Stimulated activated CD8-positive, alpha-beta memory T cell treated with anti-CD3 and anti-CD28 coated beads, Interleukin-4, amount 100 ng/mL, for 1 hour (primary cell): ENCODE results near the gene GPR137B.
"Not testable (repeated sequence)": the region's sequence is repeated elsewhere in the genome, so short reads cannot be mapped to it uniquely, and the experiment has no call there.

Source experiments
- DNase-seq, 2 donors: peaks; one replicate each; pipeline ENCODE4 v3.0.0-alpha.2; 2020; ENCODE audit warnings: low read depth in 2 of 2, low spot score in 1 of 2

The GPR137B gene

DNA sequence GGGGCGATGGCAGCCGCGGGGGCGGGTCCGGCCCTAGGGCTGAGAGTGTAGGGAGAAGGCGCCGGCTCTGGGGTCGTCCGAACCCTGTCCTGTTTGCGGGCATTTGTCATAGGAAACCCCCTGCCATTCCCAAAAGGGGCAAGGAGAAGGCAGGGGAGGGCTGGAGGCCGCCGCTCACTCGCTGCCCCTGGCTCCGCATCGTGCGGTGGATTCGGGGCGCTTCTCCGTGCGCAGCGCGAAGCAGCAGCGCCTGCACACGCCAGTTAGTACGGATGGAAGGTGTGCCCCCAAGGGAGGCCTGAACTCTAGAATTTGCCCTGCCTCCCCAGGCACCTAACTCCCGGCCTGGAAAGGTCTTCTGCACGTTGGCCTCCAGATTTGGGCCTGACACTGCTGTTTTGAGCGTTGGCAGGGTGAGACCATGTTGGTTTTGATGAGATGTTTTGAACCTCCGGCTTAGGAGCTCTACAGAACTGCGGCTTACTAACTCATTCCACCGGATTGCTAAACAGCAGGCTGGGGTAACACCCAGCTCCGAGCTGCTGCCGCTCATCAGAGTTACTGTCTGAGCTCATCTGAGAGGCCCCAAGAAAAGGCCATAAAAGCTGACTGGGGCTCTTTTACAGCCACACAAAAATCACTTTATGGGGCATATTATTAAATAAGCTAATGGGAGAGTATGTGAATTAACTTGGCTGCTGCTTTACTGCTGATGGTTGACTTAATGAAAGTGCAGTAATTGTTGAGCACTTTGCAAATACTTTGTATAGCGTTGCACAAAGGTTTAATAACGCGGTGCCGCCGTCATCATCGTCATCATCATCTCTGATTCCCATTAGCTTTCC, 987 bp downstream of the GPR137B start:
- no peak for DNase-seq

DNA sequence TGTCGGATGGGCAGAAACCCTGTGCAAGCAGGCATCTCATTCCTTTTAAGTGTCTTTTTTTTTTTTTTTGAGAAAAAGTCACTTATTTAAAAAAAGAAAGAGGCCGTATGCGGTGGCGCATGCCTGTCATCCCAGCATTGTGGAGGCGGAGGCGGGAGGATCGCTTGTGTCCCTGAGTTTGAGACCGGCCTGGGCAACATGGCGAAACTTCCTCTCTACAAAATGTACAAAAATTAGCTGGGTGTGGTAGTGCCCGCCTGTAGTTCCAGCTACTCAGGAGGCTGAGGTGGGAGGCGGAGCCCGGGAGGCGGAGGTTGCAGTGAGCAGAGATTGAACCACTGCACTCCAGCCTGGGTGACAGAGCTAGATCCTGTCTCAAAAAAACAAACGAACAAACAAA, 1.7 kb downstream of the GPR137B start:
- no peak for DNase-seq

GRCh38 chr1:236144446-236145150, 2.3 kb downstream of the GPR137B start:
- DNase-seq, result no peak

DNA sequence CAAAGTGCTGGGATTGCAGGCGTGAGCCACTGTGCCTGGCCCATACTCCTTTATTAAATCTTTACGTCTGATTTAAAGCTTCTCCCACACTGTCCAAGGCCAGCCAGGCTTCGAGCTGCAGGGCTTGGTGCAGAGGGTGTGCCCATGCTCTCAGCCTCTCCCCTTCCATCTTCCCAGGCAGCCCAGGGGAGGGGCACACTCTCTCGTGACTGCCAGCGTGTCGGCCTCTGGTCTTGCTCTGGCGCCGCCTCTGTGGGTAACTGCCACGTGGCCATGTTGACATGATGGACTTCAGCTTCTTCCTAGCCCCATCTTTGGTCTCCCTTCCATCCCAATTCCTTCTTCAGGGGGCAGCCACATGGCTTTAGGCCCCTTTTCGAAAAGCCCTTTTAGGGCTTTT, 4.7 kb downstream of the GPR137B start:
- DNase-seq, result no peak

DNA sequence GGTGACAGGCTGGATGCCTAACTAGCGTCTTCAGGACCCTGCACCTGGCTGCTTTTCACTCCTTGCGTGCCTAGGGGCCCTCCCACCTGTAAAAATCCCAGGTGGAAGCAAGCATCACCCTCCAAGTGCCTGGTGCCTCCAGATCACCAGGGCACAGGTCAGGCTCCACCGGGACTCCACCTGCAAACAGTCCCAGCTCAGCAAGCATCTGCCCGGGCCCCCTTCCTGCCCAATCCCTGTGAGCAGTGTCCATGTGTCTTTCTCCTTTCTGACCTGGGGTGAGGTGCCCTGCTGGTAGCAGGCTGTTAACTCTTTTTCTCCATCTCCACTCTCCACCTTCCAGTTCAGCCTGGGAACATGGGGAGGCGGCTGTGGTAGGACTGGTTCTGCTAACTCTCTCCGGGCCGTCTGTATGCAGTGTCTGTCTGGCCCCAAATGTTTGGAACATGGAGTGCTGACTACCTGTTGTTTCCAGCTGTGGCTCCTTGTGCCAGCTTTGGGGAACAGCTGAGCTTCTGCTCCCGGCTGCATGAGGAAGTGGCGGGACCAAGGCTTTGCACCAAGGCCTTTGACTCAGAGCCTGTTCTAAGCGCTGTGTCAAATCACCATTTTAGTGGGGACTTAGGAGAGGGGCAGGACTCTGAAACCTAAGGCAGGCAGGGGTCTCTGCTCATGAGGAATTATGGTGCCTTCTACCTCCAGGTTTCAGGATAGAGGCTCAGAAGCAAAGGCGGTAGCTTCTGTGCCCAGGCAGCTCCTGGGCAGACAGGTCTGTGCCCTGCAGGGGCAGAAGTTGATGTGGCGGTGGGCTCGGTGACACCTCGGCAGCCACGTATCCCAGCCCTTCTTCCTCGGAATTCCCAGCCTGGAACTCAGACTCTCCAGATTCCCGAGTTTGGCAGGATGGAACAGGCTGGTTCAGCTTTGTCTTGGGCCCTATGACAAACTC, 5.5 kb downstream of the GPR137B start:
- no peak for DNase-seq

GRCh38 chr1:236148470-236148845, 6.1 kb downstream of the GPR137B start:
- no peak for DNase-seq

GRCh38 chr1:236149003-236149595, 6.8 kb downstream of the GPR137B start:
- DNase-seq, result no peak

DNA sequence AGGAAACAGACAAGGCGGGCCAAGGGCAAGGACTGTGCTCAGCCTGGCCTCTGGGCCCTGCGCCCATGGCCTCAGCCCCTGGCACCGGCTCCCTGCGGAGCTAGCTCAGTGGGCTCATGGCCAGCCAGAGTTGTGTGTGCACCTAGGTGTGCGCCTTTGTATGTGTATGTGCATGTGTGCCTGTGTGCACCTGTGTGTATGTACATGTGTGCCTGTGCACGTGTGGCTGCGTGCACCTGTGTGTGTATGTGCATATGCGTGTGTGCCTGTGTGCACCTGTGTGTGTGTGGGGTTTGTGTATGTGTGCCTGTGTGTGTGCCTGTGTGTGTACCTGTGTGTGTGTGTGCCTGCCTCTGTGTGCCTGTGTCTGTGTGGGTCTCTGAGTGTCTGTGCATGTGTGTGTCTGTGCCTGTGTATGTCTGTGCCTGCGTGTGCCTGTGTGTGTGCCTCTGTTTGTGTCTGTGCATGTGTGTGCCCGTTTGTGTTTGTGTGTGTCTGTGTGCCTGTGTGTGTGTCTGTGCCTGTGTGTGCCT, 7.4 kb downstream of the GPR137B start:
- no peak for DNase-seq

DNA sequence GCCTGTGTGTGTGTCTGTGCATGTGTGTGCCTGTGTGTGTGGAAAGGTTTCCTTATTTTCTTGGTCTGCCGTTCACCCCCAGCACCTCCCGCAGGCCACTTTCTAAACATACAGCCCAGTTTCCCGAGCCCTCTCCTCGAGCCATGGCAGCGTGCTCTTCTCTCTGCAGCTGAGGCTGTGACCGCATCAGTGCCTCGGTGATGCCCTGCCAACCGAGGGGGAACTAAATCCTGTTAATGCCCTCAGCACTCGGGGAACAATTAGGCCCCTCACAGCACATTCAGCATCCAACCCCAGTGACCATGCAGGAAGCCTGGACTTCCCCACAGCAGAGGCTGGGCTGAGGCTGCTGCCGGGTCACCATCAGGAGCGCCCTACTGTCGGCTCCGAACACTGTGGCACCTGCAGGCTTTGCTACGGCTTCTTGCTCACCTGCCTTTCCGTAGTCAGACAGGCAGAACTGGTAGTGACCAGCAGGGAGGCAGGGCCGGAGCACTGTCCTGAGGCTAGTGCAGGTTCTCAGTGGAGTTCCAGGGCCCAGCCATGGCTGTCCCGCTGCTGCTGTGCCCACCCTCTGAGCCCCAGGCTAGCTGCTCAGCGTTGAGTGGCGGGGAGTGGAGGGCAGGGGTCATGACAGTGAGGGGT, 8.1 kb downstream of the GPR137B start:
- no peak for DNase-seq

- no peak for DNase-seq
Observed at GRCh38 chr1:236150986-236151385, 8.6 kb downstream of the GPR137B start.

DNA sequence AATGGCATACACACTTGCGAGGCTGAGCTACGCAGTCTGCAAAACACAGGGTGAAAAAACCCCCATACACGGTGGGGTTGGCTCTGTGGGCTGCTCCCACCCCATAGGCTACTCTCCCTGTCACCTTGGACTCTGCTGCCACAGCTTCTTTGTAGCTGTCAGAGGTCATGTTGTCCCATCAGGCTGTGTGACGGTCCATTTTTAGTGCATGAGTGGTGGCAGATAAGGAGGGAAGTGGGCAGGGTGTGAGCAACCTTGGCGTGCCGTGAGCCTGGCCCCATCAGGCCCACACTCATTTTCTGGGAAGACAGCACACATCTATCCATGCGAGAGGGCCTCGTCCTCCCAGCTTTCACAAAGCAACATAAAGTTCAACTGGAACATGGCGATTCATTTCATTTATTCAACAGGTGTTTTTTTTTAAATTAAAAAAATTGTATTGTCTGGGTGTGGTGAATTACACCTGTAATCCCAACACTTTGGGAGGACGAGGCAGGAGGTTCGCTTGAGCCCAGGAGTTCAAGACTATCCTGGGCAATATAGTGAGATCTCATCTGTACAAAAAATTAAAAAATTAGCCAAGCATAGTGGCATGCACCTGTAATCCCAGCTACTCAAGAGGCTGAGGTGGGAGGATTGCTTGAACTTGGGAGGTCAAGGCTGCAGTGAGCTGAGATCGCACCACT, 9.5 kb downstream of the GPR137B start:
- no peak for DNase-seq

DNA sequence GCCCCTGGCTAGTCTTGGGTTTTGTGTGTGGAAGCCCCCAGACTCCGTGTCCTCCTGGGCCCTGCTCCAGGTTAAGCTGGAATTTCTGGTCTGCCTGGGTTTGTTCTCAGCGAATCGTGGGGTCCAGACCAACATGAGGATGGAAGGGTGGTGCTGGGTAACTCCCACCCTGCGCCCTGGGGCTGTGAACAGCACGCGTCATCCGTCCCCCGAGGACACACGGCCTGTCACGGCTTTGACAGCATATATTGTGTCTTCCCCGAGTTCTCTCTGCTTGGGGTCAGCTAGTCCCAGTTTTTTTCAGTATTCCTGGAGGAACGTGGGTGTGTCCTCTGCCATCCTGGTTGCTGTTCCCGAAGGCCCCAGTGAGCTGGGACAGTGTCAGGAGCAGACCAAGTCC, 11.8 kb downstream of the GPR137B start:
- DNase-seq, result no peak

- no peak for DNase-seq
Observed at GRCh38 chr1:236154671-236155398, 12.5 kb downstream of the GPR137B start.

- no peak for DNase-seq
Observed at GRCh38 chr1:236155399-236155767, 13.0 kb downstream of the GPR137B start.

DNA sequence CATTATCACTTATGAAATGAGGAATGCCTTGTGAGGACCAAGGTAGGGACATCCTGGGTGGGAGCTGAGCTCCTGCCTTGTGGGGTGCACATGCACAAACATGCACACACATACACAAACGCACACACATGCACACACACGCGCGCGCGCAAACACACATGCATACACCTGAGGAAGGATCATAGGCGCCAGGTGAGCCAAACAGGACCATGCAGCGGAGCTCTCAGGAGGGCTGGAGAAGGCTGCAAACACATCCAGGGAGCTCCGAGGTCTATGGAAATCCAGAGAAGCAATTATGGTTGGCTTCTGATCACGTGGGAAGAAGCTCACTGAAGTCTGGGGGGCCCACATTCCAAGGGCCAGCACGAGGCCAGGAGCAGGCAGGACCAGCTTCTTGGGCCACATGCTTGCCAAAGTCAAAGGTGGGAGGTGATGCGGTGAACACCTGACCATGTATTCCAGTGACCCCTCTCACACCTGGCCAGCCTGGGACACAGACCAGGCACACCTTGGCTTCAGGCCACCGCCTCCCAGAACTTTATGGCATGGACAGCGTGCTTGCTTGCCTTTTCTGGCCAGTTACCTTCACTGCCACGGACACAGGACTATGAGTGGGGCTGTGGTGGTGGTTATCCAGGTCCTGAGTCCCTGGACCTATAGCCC, 13.6 kb downstream of the GPR137B start:
- no peak for DNase-seq

DNA sequence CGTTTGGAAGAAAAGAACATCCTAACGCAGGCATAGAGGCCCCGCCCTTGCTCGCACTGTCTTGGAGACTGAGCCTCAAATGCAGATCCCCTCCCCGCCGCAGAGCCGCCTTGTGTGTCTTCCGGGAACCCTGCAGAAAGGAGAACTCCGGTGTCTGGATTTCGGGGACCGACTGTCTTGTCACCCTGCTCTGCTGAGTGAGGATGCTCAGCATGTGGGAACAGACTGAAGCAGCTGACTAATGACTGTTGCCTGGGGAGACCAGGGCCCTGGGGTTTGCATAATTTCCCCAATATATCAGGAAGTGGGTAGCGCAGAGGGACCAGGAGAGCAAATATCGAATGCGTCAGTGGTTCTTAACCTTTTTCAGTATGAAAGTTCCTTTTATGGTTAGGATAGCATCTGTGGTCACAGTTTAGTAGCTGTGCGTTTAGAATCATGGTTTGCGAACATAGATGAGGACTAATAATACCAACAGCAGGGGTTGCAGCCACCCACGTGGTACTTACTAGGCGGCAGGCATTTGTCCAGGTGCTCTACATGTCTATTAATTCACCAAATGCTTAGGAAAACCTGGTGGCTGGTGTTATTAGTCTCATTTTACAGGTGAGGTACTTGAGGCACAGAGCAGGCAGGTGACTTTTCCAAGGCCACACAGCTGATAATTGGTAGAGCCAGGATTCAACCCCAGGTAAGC, 14.3 kb downstream of the GPR137B start:
- peak in 1 of 2 donors; percentile 9 for DNase-seq

GRCh38 chr1:236158072-236158471, 15.7 kb downstream of the GPR137B start:
- not testable (repeated sequence) for DNase-seq

DNA sequence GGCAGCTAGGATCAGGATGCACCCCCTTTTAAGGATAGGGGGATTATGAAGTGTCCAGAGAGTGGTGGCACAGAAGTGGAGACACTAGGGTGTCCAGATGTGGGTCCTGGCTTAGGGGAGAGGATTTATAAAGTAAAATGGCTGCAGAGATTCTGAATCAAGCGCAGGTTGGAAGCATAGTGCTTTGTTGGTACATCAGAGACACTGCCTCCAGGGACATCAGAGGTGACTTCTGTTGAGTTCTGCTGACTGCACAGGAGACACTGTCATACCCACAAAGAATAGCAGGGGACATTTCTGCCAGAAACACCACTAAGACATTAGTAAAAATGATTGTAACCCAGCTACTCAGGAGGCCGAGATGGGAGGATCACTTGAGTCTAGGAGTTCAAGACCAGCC, 16.4 kb downstream of the GPR137B start:
- DNase-seq, result no peak
